KMS-11 (cell line): ENCODE measurements around the gene SERPING1.

Experiments
- H2AFZ ChIP-seq: fragments of 200-600 bp; sonication (generic); 2 replicates; pipeline ENCODE4 v1.6.1; 2016; ENCODE audit warnings: antibody characterized with exemption, mixed run types, low read depth
- H3K27ac ChIP-seq: fragments of 200-600 bp; sonication (generic); 2 replicates; pipeline ENCODE4 v1.6.1; 2016; ENCODE audit warnings: mild to moderate bottlenecking, mixed run types
- H3K27me3 ChIP-seq: fragments of 200-600 bp; sonication (generic); 2 replicates; pipeline ENCODE4 v1.6.1; 2017; ENCODE audit warnings: mild to moderate bottlenecking, low read depth, mixed run types, moderate library complexity; ENCODE audit not compliant: insufficient read depth
- H3K36me3 ChIP-seq: fragments of 200-600 bp; sonication (generic); 2 replicates; pipeline ENCODE4 v1.6.1; 2017; ENCODE audit warnings: mild to moderate bottlenecking, mixed run types; ENCODE audit not compliant: insufficient read depth
- H3K4me1 ChIP-seq: fragments of 200-600 bp; sonication (generic); 2 replicates; pipeline ENCODE4 v1.6.1; 2016; ENCODE audit warnings: mild to moderate bottlenecking, low read depth, mixed run types; ENCODE audit not compliant: poor library complexity, severe bottlenecking
- H3K4me2 ChIP-seq: fragments of 200-600 bp; sonication (generic); 2 replicates; pipeline ENCODE4 v1.7.0; 2016; ENCODE audit warnings: mild to moderate bottlenecking, mixed run types
- H3K4me3 ChIP-seq: fragments of 200-600 bp; sonication (generic); IDR thresholded peaks from 2 replicates; pipeline ENCODE4 v1.6.1; 2017; ENCODE audit warnings: low read depth, low read length, mixed read lengths; ENCODE audit not compliant: insufficient read depth
- H3K79me2 ChIP-seq: fragments of 200-600 bp; sonication (generic); 2 replicates; pipeline ENCODE4 v1.6.1; 2016; ENCODE audit warnings: low read depth, mixed run types; ENCODE audit not compliant: insufficient read depth
- H3K9ac ChIP-seq: fragments of 200-600 bp; sonication (generic); 2 replicates; pipeline ENCODE4 v1.6.1; 2016; ENCODE audit warnings: mild to moderate bottlenecking, mixed run types
- H4K20me1 ChIP-seq: fragments of 200-600 bp; sonication (generic); 2 replicates; pipeline ENCODE4 v1.6.1; 2016; ENCODE audit warnings: mild to moderate bottlenecking, mixed run types; ENCODE audit not compliant: insufficient read depth
- CTCF ChIP-seq: fragments of 200-600 bp; sonication (generic); conservative IDR thresholded peaks from 2 replicates; pipeline ENCODE4 v1.6.1; 2017; ENCODE audit warnings: low read depth, mild to moderate bottlenecking, antibody characterized with exemption, low read length, moderate library complexity, mixed read lengths

The SERPING1 gene

GRCh38 chr11:57663975-57664374 lies 66.5 kb downstream of the SERPING1 start:
- no peak overlapping the region for H3K27ac ChIP-seq
- H3K36me3 ChIP-seq: no peaks in the 10 kb centered on the region; the same call in 1 of the 2 replicates
- no peaks in the 10 kb centered on the region for H3K27me3 ChIP-seq
- H3K4me3 ChIP-seq: no peak overlapping the region
- no peak for TF ChIP-seq CTCF
- H3K4me2 ChIP-seq: no peak overlapping the region
- H3K4me1 ChIP-seq: peaks cover 14% of the 10 kb centered on the region
- peaks cover 13% of the 10 kb centered on the region for H3K79me2 ChIP-seq
- no peak overlapping the region for H3K9ac ChIP-seq
- no peak overlapping the region for H2AFZ ChIP-seq
- peaks cover under 1% of the 10 kb centered on the region; the same call in 1 of the 2 replicates for H4K20me1 ChIP-seq
